HUES48 (cell line): Measurements from ENCODE around the gene SPEG.

ENCODE experiments used
- H3K27ac ChIP-seq: one replicate; pipeline ENCODE4 v1.7.0; 2013; ENCODE audit warnings: low read depth, low read length, inconsistent platforms
- H3K27me3 ChIP-seq: 2 replicates; pipeline ENCODE4 v1.6.1; 2013; ENCODE audit warnings: mild to moderate bottlenecking, low read length; ENCODE audit not compliant: control insufficient read depth, insufficient read depth
- H3K36me3 ChIP-seq: 2 replicates; pipeline ENCODE4 v1.6.1; 2013; ENCODE audit warnings: low read length; ENCODE audit not compliant: control insufficient read depth, insufficient read depth
- H3K4me1 ChIP-seq: 2 replicates; pipeline ENCODE4 v1.6.1; 2013; ENCODE audit warnings: mild to moderate bottlenecking, low read length; ENCODE audit not compliant: control insufficient read depth, insufficient read depth
- H3K4me3 ChIP-seq: 2 replicates; pipeline ENCODE4 v1.5.1; 2013; ENCODE audit warnings: mild to moderate bottlenecking, low read depth, low read length
- H3K9ac ChIP-seq: 2 replicates; pipeline ENCODE4 v1.6.1; 2013; ENCODE audit warnings: mild to moderate bottlenecking, low read depth, low read length, moderate library complexity
- H3K9me3 ChIP-seq: 2 replicates; pipeline ENCODE4 v1.6.1; 2013; ENCODE audit warnings: low read length; ENCODE audit not compliant: control insufficient read depth, insufficient read depth

Gene SPEG

DNA sequence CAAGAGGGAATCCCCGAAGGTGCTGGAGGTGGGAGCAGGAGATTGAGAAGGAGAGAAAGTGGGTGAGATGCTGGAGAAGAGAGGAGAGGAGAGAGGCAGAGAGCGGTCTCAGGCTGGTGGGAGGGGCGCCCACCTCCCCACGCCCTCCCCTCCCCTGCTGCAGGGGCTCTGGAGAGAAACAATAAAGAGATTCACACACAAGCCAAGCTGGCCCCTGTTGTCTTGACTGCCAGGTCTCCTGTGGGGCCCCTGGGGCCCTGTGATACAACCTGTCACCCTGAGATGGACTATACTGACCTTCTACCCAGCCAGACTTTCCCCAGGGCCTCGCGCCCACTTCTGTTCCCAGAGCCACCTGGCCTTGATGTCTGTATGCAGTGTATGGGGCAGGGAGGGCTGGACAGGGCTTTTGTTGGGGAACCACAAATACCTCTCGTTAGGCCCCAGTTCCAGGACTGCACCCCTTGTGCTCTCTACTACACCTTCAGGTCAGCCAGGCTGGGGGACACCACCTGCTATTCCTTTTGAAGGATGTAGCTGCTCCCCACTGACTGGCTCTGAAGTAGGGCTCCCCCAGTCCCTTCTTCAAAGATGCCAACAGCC lies 8.0 kb upstream of the SPEG start:
- no peaks in the 10 kb centered on the region for H3K27me3 ChIP-seq
- H3K4me3 ChIP-seq = no peak overlapping the region

DNA sequence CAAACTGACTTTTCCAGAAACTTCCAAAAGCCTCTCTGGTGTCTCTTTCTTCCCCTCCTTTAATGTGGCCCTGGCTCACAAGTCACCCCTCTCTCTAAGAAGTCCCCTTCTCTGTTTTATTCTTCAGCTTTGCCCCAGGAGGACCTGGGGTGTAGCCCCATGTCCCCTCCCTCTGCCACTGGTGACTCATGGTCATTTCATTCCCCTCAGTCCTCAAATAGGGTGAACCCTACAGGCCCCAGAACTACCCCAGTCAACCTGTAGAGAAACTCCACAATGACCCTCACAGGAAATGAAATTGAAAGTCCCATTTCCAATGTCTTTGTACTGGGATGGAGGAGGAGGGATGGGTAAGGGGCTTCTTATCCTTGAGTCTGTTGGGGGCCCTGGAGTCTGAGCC lies 6.2 kb upstream of the SPEG start:
- Histone ChIP-seq H3K9ac (no peak overlapping the region), H3K4me3 (no peak overlapping the region), H3K4me1 (no peaks in the 10 kb centered on the region), H3K36me3 (no peaks in the 10 kb centered on the region), H3K27ac (no peak overlapping the region), H3K27me3 (no peaks in the 10 kb centered on the region), H3K9me3 (no peaks in the 10 kb centered on the region)

More for the DNA sequence above, 8.0 kb upstream of the SPEG start:
- Histone ChIP-seq H3K9me3 (no peaks in the 10 kb centered on the region), H3K4me1 (no peaks in the 10 kb centered on the region), H3K27ac (no peak overlapping the region), H3K9ac (no peak overlapping the region), H3K36me3 (no peaks in the 10 kb centered on the region)

DNA sequence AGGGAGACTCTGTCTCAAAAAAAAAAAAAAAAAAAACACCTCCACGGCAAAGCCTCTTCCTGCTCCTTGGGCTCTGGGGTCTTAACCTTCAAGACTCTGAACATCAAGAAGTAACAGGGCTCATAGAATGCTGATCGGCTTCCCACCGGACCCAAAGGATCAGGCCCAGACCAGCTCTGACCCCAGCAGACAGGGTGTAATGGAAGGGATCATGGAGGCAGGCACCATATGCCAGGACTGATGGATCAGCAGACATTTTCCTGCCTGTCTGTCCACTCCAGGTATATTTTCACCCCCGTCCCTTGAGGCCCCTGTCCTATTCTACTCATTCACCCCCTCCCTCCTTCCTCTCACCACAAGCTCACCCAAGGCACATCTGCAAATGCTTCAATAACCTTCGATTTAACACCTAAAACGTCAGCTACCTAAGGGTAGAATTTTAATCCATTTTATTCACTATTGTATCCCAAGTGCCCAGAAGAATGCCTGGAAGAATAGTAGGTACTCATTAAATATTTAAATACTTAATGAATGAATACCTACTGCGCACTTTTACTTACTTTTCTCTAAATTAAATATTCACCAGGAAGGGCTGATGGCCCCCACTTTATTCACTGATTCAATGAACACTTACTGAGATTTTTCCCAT lies 4.6 kb upstream of the SPEG start:
- Histone ChIP-seq H3K4me3 (no peak overlapping the region), H3K9me3 (no peaks in the 10 kb centered on the region), H3K9ac (no peak overlapping the region), H3K27ac (no peak overlapping the region), H3K4me1 (peaks cover 6% of the 10 kb centered on the region; the same call in 1 of the 2 replicates), H3K36me3 (no peaks in the 10 kb centered on the region), H3K27me3 (peaks cover 2% of the 10 kb centered on the region; the same call in 1 of the 2 replicates)

DNA sequence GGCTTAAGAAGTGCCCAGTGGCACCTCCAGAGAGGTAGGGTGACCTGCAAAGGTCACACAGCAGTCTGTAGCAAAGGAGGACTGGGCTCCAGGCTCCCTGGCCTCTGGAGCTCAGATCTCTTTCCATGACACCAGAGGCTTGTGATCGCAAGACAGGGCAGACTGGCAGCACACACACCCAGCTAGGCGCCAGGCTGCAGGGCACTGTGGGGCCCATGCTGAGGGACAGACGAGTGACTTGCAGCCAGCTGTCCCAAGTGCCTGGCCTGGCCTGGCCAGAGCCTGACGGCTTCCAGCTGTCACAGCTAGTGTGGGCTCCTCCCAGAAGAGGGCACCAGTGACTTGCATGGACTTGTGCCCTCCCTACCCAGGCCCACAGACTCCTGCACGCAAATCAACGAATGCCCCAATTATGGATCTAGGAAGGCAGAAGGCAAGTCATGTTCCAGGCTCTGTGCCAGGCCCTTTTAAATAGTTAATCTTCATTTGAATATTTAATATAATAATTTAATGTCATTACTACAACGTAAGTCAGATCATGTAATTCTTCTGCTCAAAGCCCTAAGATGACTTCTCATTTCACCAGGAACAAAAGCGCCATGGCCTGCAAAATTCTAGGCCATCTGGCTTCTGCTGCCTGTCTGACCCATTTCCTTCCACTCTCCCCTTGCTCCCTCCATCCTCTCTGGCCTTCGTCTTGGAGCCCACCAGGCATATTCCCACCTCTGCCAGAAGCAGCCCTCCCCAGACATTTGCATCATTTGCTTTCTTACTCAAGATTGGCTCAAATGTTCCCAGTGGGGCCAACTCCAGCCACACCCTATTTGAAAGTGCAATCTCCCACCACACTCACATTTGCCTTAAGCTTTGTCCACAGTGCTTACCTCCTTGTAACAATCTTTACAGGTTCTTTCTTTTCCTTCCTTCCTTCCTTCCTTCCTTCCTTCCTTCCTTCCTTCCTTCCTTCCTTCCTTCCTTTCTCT lies 3.7 kb upstream of the SPEG start:
- Histone ChIP-seq H3K27me3 (peaks cover 10% of the 10 kb centered on the region), H3K9me3 (no peaks in the 10 kb centered on the region), H3K4me3 (no peak overlapping the region), H3K36me3 (no peaks in the 10 kb centered on the region), H3K27ac (no peak overlapping the region), H3K9ac (no peak overlapping the region), H3K4me1 (peaks cover 6% of the 10 kb centered on the region; the same call in 1 of the 2 replicates)

DNA sequence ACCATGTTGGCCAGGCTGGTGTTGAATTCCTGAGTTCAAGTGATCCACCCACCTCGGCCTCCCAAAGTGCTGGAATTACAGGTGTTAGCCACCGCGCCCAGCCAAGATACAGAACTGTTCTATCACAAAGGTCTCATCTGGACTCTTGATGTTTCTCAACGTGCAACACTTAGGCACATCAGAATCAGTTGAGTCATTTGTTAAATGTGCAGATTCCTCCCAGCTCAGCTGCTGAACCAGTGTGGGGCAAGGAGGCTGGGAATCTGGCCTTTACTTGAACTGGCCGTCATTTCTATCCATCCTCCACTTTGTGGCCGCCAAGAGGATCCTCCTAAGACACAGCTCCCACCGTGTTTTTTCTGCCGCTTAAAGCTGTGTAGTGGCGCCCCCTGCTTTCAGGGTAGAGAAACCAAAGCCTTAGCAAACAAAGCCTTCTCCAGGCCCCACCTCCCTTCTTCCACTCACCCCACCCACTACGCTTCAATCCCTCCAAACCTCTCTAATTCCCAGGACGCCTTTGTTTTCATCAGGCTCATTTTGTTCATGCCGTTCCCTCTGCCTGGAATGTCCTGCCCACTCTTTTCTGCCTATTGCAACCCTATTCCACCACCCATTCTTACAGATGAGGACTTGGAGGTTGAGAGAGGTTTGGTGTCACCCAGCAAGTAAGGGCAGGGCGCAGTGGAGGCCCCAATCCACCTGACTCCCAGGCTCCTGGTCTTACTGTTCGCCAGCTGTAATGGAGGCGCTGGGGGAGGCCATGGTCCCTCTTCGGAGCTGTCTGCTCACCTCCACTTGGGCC lies 776 bp upstream of the SPEG start:
- no peaks in the 10 kb centered on the region for H3K9me3 ChIP-seq
- no peak overlapping the region for H3K27ac ChIP-seq
- peaks cover 15% of the 10 kb centered on the region for H3K27me3 ChIP-seq
- H3K9ac ChIP-seq = no peak overlapping the region
- H3K4me1 ChIP-seq = peaks cover 6% of the 10 kb centered on the region; the same call in 1 of the 2 replicates
- peak overlapping the region; percentile 32; the same call in 1 of the 2 replicates for H3K4me3 ChIP-seq
- H3K36me3 ChIP-seq = no peaks in the 10 kb centered on the region

DNA sequence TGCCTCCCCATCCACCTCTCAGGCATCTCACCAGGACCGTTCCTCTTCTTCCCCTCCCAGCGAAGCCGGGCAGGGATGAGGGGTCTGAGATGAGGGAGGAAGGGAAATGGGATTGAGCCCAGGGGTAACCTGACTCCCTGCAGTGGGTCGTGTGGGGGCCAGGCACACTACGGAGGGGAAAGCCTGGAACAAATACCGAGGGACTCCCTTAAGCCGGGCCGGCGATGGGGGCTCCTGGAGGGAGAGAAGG lies 250 bp upstream of the SPEG start:
- Histone ChIP-seq H3K27me3 (peaks cover 15% of the 10 kb centered on the region), H3K27ac (peak overlapping the region; percentile 3), H3K36me3 (no peaks in the 10 kb centered on the region), H3K9me3 (no peaks in the 10 kb centered on the region), H3K4me1 (peaks cover 6% of the 10 kb centered on the region; the same call in 1 of the 2 replicates), H3K9ac (no peak overlapping the region), H3K4me3 (peak overlapping the region; percentile 32; the same call in 1 of the 2 replicates)

DNA sequence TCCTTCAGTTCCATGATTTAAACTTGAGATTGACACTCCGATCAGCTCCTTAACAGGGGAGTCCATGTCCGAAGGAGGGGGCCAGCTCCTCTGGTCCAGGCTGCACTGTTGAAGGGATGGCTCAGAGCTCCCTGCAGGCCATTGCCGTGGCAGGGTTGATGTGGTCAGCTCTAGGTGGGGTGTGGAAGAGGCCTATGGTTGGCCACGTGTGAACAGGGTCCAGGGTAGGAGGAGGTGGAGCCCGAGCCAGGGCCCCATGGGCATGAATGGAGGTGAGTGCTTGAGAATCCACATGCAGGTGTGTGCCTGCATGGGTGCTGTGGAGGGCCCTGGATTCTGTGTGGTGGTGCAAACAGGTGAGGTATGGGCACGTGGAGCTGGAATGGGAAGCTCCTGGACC lies 1.1 kb downstream of the SPEG start:
- peaks cover 6% of the 10 kb centered on the region; the same call in 1 of the 2 replicates for H3K4me1 ChIP-seq
- H3K9me3 ChIP-seq = no peaks in the 10 kb centered on the region
- H3K4me3 ChIP-seq = no peak overlapping the region
- H3K36me3 ChIP-seq = no peaks in the 10 kb centered on the region
- H3K27me3 ChIP-seq = peaks cover 16% of the 10 kb centered on the region
- H3K9ac ChIP-seq = no peak overlapping the region
- H3K27ac ChIP-seq = no peak overlapping the region

DNA sequence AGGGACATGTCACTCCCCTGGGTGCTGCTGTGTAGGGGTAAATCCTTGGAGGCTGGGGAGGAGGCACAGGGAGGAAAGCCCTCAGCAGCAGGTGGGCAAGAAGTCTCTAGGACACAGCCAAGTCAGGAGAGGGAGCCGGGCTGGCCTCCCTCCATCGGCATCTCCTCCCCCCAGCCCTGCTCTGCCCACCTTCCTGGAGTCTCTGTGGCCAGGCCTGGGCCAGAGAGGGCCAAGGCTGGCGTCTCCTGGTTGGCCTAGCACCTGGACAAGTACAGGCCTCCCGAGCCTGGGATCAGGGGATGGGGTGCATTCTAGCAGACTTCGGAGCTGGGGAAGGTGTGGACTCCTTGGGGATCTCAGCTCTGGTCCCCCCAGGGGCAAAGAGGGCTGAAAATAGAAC lies 1.8 kb downstream of the SPEG start:
- Histone ChIP-seq H3K36me3 (no peaks in the 10 kb centered on the region), H3K9ac (no peak overlapping the region), H3K27ac (no peak overlapping the region), H3K4me3 (no peak overlapping the region), H3K9me3 (no peaks in the 10 kb centered on the region), H3K4me1 (peaks cover 13% of the 10 kb centered on the region), H3K27me3 (peaks cover 24% of the 10 kb centered on the region)

DNA sequence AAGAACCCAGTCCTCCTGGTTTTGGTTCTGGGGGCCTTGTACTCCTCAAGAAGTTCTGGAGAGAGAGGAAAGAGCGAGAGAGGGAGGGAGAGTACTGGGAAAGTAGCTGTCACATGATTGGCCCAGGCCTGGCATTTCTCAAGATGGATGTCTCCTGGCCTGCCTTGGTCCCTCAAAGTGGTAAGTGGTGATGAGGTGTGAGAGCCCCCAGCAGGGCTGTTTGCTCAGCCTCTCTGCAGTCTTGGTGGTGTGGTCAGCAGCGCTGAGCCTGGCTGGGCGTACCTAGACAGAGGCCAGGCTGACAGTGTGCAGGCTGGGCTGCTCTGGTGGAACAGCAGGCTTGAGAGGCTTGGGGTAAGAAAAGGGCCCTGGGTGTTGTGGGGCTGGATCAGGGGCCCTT lies 2.5 kb downstream of the SPEG start:
- Histone ChIP-seq H3K36me3 (no peaks in the 10 kb centered on the region), H3K27me3 (peaks cover 26% of the 10 kb centered on the region), H3K9ac (no peak overlapping the region), H3K4me3 (no peak overlapping the region), H3K27ac (no peak overlapping the region), H3K9me3 (no peaks in the 10 kb centered on the region), H3K4me1 (peaks cover 14% of the 10 kb centered on the region)

DNA sequence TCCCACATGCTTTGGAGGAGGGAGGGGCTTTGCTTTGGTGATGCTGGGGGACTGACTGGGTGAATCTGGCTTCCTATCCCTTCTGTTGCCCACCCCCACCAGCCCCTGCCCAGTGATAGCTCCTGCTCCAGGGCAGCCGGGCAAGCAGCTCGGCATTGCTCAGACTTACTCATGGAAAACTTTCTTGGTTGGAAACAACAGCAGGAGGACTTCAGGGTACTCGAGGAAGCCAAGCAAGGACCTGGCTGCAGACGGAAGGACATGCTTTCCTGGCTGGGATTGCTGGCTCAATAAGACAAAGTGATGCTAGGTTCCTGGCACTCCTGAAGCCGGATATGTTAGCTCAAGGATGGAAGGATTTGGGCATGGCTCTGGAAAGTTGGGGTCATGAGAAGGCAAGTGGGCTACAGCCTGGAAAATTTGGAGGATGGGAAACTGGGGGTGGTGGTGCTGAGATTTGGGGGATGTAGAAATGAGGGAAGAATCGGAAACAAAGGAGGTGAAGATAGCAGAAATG lies 3.1 kb downstream of the SPEG start:
- Histone ChIP-seq H3K4me1 (peaks cover 14% of the 10 kb centered on the region), H3K27ac (no peak overlapping the region)

More for the DNA sequence above, 3.1 kb downstream of the SPEG start:
- Histone ChIP-seq H3K4me3 (no peak overlapping the region), H3K9me3 (no peaks in the 10 kb centered on the region), H3K36me3 (no peaks in the 10 kb centered on the region), H3K27me3 (peaks cover 29% of the 10 kb centered on the region), H3K9ac (no peak overlapping the region)
